ENCODE results near the gene ANKRD11. TPM values are rescaled to one million over a fixed set of nuclear protein-coding genes. Genes with fewer than 3 reads are reported as not detected.
"Not testable (repeated sequence)": the region's sequence is repeated elsewhere in the genome, so short reads cannot be mapped to it uniquely, and the experiment has no call there.

The ANKRD11 gene
- total RNA-seq, 2 donors from 2014 or later = 204 to 215 TPM

DNA sequence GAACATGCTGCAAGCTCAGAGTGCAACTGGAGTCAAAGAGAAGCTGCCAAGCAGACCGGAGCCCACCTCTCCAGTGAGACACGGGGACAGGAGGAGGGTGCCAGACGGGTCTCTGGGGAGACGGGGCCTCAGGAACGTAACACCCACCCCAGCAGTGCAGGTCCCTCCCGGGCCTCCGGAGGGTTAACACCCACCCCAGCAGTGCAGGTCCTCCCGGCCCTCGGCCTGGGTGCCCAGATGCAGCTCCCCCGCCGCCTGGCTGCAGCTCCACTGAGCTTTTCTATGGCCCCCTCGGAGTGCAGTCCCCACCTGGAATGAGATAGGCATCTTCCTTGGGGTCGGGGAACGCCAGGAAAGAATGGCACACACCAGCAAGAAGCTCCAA, 182.9 kb downstream of the ANKRD11 start:
- Mint-ChIP-seq H3K4me3 (no peak overlapping the region), H3K27me3 (ENCODE audit: low read depth) (no peaks in the 10 kb centered on the region), H3K4me1 (ENCODE audit: low read depth) (peaks cover 40% of the 10 kb centered on the region), H3K9me3 (no peaks in the 10 kb centered on the region), H3K36me3 (ENCODE audit: insufficient read depth in 2 of 2) (peaks cover 9 to 29% of the 10 kb centered on the region in 2 donors), H3K27ac (no peak overlapping the region)
- ATAC-seq (replicated peaks in 1 of 2) = no peak
- no peak for DNase-seq

DNA sequence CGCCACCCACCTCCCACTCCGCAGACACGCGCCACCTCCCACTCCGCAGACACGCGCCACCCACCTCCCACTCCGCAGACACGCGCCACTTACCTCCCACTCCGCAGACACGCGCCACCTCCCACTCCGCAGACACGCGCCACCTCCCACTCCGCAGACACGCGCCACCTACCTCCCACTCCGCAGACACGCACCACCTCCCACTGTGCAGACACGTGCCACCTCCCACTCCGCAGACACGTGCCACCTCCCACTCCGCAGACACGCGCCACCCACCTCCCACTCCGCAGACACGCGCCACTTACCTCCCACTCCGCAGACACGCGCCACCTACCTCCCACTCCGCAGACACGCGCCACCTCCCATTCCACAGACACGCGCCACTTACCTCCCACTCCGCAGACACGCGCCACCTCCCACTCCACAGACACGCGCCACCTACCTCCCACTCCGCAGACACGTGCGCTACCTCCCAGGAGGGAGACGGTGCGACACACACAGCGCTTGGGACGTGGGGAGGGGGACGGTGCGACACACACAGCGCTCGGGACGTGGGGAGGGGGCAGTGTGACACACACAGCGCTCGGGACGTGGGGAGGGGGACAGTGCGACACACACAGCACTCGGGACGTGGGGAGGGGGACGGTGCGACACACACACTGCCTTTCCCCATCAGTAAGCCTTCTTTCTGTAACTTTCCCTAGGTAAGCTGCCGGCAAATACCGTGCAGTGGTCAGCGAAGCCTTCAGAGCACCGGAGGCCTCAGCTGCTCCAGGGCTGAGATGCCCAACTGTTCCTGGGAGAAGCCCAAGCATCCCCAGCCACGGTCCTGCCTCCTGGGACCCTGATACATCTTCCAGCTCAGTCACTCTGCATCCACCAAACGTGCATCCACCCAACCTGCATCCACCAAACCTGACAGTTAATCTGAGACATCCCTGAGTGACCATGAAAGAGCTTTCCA, 183.6 kb downstream of the ANKRD11 start:
- ATAC-seq (replicated peaks in 1 of 2); H3K27ac Mint-ChIP-seq; H3K27me3 Mint-ChIP-seq (ENCODE audit: low read depth); H3K9me3 Mint-ChIP-seq; H3K4me3 Mint-ChIP-seq; DNase-seq: not testable (repeated sequence)
- H3K36me3 Mint-ChIP-seq (ENCODE audit: insufficient read depth in 2 of 2) = peaks cover 9 to 29% of the 10 kb centered on the region in 2 donors
- H3K4me1 Mint-ChIP-seq (ENCODE audit: low read depth) = peaks cover 40% of the 10 kb centered on the region

DNA sequence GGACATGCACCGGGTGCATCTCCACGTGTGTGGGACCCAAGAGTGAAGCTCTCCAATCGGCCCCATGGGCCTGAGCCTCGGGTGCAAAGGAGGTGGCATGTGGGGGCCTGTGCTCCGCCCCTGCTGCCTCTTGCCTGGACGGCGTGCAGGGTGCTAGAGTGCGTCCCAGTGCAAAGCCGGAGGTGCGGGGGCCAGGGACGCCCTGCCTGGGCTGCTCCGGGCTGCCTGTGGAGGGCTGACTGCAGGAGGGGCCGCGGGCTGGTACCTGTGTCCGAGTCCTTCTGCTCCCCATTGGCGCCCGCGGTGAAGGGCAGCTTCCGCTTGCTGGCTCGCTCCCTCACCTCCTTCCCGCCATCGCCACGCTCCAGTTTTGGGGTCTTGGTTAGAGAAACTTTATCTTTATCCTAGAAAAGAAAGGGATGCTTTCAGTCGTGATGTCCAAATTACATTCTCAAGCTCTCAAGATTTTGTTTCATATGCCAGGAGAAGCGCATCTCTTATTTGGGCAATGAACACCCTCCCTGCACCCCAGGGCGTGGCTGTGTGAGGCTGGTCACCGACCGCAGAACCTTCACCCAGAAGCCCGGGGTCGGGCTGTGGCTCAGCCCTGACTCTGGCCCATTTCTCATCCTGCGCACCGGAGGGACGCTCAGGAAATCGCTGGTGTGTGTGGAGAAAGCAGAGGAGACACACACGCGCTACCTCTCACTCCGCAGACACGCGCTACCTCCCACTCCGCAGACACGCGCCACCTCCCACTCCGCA, 185.2 kb downstream of the ANKRD11 start:
- Mint-ChIP-seq H3K36me3 (ENCODE audit: insufficient read depth in 2 of 2) (peaks cover 6 to 29% of the 10 kb centered on the region in 2 donors), H3K27me3 (ENCODE audit: low read depth) (no peaks in the 10 kb centered on the region), H3K4me3 (no peak overlapping the region), H3K4me1 (ENCODE audit: low read depth) (peaks cover 36% of the 10 kb centered on the region), H3K27ac (peak overlapping the region; percentile 51), H3K9me3 (no peaks in the 10 kb centered on the region)
- ATAC-seq (replicated peaks in 1 of 2) (no peak), DNase-seq (no peak)

DNA sequence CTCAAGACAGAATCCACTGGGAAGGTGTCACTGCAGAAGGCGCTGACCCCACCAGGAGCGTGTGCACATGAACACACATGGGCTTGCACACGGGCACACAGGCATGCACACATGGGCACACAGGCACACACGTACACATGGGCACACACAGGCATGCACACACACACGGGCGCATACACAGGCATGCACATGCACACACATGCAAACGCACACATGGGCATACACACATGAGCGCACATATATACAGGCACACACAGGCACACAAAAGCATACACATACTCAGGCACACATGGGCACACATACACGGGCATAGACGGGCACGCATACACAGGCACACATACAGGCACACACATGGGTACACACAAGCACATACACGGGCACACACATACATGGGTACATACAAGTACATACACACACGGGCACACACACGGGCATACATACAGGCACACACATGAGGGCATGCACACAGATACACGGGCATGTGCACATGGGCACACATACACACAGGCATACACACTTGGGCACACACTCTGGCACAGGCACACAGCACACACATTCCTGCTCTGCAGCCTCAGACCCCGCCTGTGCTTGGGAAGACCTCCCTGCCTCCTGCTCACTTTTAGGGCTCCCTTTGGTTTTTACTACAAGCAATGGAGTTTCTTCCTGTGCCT, 186.0 kb downstream of the ANKRD11 start:
- DNase-seq (no peak), ATAC-seq (replicated peaks in 1 of 2) (no peak)
- H3K4me1 Mint-ChIP-seq (ENCODE audit: low read depth) = peaks cover 28% of the 10 kb centered on the region
- no peaks in the 10 kb centered on the region for H3K27me3 Mint-ChIP-seq (ENCODE audit: low read depth)
- peaks cover 6 to 26% of the 10 kb centered on the region in 2 donors for H3K36me3 Mint-ChIP-seq (ENCODE audit: insufficient read depth in 2 of 2)
- H3K9me3 Mint-ChIP-seq = no peaks in the 10 kb centered on the region
- no peak overlapping the region for H3K4me3 Mint-ChIP-seq
- H3K27ac Mint-ChIP-seq = peak overlapping the region; percentile 51

DNA sequence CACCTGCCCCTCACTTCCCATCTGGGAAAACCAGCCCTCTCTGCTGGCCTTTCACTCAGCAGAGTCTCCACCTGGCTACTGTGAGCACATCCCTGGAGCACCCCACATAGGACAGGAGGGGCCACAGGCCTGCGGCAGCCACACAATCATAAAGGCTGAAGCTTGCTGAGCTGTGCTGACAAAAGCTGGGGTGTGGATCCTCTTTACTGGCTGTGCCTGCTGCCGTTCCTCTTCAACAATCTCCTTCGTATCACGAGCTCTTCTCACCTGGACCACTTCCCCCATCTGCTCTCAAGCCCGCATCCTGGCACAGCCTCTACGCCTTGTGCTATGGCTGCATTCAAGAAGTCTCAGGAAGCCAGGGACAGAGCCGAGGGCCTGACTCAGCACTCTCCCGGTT, 186.7 kb downstream of the ANKRD11 start:
- no peak for DNase-seq

DNA sequence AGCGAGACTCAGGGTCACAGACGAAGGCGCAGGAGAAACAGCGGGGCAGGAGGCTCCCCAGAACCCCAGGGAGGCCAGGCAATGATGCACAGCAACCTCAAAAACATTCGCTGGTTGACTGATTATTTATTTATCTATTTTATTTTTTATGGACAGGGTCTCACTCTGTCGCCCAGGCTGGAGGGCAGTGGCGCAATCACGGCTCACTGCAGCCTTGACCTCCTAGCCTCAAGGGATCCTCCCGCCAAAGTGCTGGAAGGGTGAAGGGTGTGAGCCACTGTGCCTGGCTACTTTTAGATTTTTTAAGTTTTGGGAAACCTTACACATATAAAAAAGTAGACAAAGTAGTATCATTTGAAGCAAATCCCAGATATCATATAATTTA, 189.4 kb downstream of the ANKRD11 start:
- Mint-ChIP-seq H3K27me3 (ENCODE audit: low read depth) (no peaks in the 10 kb centered on the region), H3K4me3 (no peak overlapping the region), H3K4me1 (ENCODE audit: low read depth) (peaks cover 38% of the 10 kb centered on the region), H3K36me3 (ENCODE audit: insufficient read depth in 2 of 2) (peaks cover 6 to 16% of the 10 kb centered on the region in 2 donors), H3K27ac (no peak overlapping the region), H3K9me3 (no peaks in the 10 kb centered on the region)
- DNase-seq = no peak
- no peak for ATAC-seq (replicated peaks in 1 of 2)

More for the DNA sequence above, 186.7 kb downstream of the ANKRD11 start:
- no peaks in the 10 kb centered on the region for H3K9me3 Mint-ChIP-seq
- H3K36me3 Mint-ChIP-seq (ENCODE audit: insufficient read depth in 2 of 2) = peaks cover 6 to 28% of the 10 kb centered on the region in 2 donors
- ATAC-seq (replicated peaks in 1 of 2) = no peak
- no peaks in the 10 kb centered on the region for H3K27me3 Mint-ChIP-seq (ENCODE audit: low read depth)
- no peak overlapping the region for H3K4me3 Mint-ChIP-seq
- peak overlapping the region; percentile 56 for H3K27ac Mint-ChIP-seq
- peaks cover 27% of the 10 kb centered on the region for H3K4me1 Mint-ChIP-seq (ENCODE audit: low read depth)

DNA sequence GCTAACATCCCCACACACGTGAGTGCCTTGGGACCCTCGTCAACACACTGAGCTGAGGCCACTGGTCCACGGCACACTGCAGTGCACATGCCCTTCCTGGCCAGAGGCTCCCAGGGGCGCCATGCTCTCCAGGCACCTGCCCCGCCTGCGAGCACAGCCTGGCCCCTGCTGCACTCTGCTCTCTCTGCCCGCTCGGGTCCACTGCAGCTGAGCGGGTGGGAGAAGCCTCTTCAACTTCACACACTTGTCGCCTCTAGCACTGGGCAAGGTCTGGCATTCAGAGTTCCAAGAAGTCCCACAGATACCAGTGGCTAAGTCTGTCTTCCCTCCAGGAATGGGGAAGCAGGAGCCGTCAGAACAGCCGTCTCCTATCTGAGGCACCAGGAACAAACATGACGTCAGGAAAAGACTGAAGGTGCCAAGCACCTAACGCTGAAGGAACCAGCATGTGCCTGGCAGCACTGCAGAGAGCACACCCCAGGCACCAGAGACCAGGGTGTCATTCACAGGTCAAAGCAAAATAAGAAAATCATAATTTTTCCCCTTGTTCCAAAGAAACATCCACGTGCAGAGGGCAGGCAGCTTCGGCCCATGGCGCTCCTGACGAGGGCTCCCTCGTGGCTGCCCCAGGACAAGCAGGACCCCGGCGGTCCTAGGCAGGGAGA, 189.9 kb downstream of the ANKRD11 start:
- ATAC-seq (replicated peaks in 1 of 2) (no peak), DNase-seq (no peak)
- Mint-ChIP-seq H3K4me1 (ENCODE audit: low read depth) (peaks cover 38% of the 10 kb centered on the region), H3K36me3 (ENCODE audit: insufficient read depth in 2 of 2) (peaks cover 6 to 16% of the 10 kb centered on the region in 2 donors), H3K27me3 (ENCODE audit: low read depth) (no peaks in the 10 kb centered on the region), H3K4me3 (no peak overlapping the region), H3K9me3 (no peaks in the 10 kb centered on the region), H3K27ac (peak overlapping the region; percentile 1)

DNA sequence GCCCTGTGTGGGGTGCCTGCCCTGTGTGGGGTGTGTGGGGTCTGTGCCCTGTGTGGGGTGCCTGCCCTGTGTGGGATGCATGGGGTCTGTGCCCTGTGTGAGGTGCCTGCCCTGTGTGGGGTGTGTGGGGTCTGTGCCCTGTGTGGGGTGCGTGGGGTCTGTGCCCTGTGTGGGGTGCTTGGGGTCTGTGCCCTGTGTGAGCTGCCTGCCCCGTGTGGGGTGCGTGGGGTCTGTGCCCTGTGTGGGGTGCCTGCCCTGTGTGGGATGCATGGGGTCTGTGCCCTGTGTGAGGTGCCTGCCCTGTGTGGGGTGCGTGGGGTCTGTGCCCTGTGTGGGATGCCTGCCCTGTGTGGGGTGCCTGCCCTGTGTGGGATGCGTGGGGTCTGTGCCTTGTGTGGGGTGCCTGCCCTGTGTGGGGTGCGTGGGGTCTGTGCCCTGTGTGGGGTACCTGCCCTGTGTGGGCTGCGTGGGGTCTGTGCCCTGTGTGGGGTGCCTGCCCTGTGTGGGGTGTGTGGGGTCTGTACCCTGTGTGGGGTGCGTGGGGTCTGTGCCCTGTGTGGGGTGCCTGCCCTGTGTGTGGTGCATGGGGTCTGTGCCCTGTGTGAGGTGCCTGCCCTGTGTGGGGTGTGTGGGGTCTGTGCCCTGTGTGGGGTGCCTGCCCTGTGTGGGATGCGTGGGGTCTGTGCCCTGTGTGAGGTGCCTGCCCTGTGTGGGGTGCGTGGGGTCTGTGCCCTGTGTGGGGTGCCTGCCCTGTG, 190.8 kb downstream of the ANKRD11 start:
- Mint-ChIP-seq H3K4me1 (ENCODE audit: low read depth) (peaks cover 38% of the 10 kb centered on the region), H3K36me3 (ENCODE audit: insufficient read depth in 2 of 2) (peaks cover 6 to 14% of the 10 kb centered on the region in 2 donors)
- ATAC-seq (replicated peaks in 1 of 2); DNase-seq; H3K4me3 Mint-ChIP-seq; H3K9me3 Mint-ChIP-seq; H3K27me3 Mint-ChIP-seq (ENCODE audit: low read depth); H3K27ac Mint-ChIP-seq: not testable (repeated sequence)

DNA sequence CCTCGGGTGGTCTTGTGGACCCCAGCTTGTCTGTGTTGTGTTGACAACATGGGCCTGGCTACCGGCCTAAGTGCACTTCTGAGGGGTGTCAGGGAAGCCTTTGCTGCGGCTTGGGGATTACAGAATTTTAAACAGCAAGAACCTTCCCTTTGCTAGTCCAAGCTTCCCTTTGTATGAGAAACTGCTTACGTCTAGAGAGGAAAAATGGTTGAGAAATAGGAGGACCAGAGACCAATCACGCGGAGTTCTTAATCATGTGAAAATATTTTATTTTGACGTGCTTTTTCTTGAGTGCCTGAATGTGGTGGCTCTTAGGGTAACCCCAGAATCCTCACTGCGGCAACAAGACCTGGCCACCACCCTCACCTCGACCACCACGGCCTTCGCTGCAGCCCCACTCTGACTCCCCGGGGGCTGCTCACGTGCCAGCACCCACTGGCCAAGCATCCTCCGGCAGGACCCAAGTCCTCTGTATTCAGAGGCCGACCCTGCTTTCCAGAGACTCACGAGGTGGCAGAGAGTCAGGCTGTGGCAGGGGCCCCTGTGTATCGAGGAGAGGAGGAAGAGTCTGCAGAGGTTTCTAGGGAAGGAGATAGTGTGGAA, 191.6 kb downstream of the ANKRD11 start:
- DNase-seq (no peak), ATAC-seq (replicated peaks in 1 of 2) (no peak)
- no peak overlapping the region for H3K4me3 Mint-ChIP-seq
- peaks cover 43% of the 10 kb centered on the region for H3K4me1 Mint-ChIP-seq (ENCODE audit: low read depth)
- no peaks in the 10 kb centered on the region for H3K27me3 Mint-ChIP-seq (ENCODE audit: low read depth)
- no peak overlapping the region for H3K27ac Mint-ChIP-seq
- H3K9me3 Mint-ChIP-seq = no peaks in the 10 kb centered on the region
- peaks cover 2 to 8% of the 10 kb centered on the region in 2 donors for H3K36me3 Mint-ChIP-seq (ENCODE audit: insufficient read depth in 2 of 2)

DNA sequence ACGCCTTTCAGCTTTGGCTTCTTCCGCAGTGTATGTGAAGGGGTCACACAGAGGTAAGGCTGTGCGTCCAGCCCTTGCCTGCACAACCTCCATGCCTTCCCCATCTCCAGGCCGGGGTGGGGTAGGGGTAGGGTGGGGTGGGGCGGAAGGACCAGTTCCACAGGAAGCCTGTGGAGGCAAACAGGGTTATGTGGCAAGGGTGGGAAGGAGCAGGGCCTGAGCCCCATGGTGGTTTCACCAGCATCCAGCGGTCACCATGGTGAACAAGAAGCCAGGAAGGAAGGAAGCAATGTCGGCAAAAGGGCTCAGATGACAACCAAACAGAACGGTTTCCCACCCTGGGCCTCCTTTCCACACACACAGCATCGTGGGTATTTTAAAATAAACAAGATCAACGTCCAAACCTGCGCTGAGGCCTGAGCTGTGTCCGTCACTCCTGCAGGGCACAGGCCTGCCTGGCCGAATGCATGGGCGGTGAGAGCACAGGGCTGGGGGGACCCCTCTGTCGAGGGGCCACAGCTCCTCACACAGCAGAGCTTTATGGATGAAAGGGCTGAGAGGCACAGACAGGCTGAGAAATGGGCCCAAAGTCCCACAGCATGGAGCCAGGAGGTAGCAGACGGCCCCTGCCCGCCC, 192.3 kb downstream of the ANKRD11 start:
- Mint-ChIP-seq H3K4me3 (no peak overlapping the region), H3K9me3 (no peaks in the 10 kb centered on the region), H3K4me1 (ENCODE audit: low read depth) (peaks cover 43% of the 10 kb centered on the region), H3K27me3 (ENCODE audit: low read depth) (no peaks in the 10 kb centered on the region), H3K36me3 (ENCODE audit: insufficient read depth in 2 of 2) (peaks cover 0 to 7% of the 10 kb centered on the region in 2 donors), H3K27ac (peak overlapping the region; percentile 18)
- DNase-seq (no peak), ATAC-seq (replicated peaks in 1 of 2) (no peak)

DNA sequence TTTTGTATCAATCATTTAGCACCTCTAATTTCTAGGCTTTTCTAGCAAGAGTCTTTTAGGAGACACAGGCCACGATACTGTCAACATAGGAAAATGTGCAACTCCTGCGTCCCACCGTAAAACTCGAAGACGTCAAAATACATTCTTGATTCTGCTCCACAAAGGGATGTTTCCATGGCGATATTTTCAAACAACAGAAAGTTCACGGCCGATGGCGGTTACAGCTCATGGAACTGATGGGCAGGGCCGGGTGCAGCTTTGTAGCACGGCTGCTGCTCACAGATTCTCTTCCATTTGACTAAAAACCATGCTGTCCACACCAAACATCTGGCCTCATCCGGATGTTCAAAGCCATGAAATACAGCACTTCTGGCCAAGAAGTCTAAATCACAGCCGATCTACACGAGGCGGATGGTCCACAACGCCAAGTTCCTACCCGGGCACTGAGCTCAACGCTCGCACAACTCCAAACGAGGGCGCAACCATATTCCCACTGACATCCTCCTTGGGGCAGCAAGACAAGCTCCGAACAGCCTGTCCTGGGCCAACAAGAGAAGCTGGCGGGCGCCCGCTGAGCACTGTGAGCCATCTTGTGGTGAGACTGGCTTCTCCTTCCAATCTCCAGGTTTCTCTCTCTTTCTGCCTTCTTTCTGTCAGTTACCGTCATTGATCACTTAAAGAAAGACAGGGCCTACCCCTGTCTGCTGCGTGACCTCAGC, 193.0 kb downstream of the ANKRD11 start:
- peaks cover 0 to 7% of the 10 kb centered on the region in 2 donors for H3K36me3 Mint-ChIP-seq (ENCODE audit: insufficient read depth in 2 of 2)
- no peaks in the 10 kb centered on the region for H3K9me3 Mint-ChIP-seq
- H3K27me3 Mint-ChIP-seq (ENCODE audit: low read depth) = no peaks in the 10 kb centered on the region
- H3K4me3 Mint-ChIP-seq = no peak overlapping the region
- DNase-seq = no peak
- peak overlapping the region; percentile 18 for H3K27ac Mint-ChIP-seq
- no peak for ATAC-seq (replicated peaks in 1 of 2)
- H3K4me1 Mint-ChIP-seq (ENCODE audit: low read depth) = peaks cover 37% of the 10 kb centered on the region
